Natural killer cell (primary cell): ENCODE measurements around the gene F2RL3. TPM values are rescaled to one million over a fixed set of nuclear protein-coding genes. Genes with fewer than 3 reads are reported as not detected.
A peak's percentile ranks its signal among the peaks of the same experiment; 100 is the strongest.

Source experiments
- ATAC-seq, 3 donors: fragments of 150-1000 bp in 2 of 3; fragments of 200-7000 bp in 1 of 3; cut with Tn5 transposase; 1 replicate in 1 of 3; 2 replicates in 2 of 3; pipeline ENCODE4 v1.10.0; 2021; ENCODE audit warnings: mild to moderate bottlenecking in 2 of 3, moderate library complexity in 2 of 3
- DNase-seq, 2 donors: peaks; one replicate each; pipeline versions ENCODE4 v3.0.0 to v3.0.0-alpha.2; 2013 to 2021; ENCODE audit warnings: mixed read lengths in 1 of 2
- H3K27ac ChIP-seq: one replicate; pipeline ENCODE4 v1.5.1; 2013; ENCODE audit warnings: mild to moderate bottlenecking, low read length
- H3K27me3 ChIP-seq: one replicate; pipeline ENCODE4 v1.6.1; 2013; ENCODE audit warnings: low read length; ENCODE audit not compliant: control insufficient read depth, insufficient read depth
- H3K36me3 ChIP-seq: one replicate; pipeline ENCODE4 v1.6.1; 2013; ENCODE audit warnings: low read length; ENCODE audit not compliant: control insufficient read depth, insufficient read depth
- H3K4me1 ChIP-seq: one replicate; pipeline ENCODE4 v1.6.1; 2013; ENCODE audit warnings: low read length; ENCODE audit not compliant: control insufficient read depth, insufficient read depth
- H3K4me3 ChIP-seq: one replicate; pipeline ENCODE4 v1.5.1; 2013; ENCODE audit warnings: low read length
- H3K9me3 ChIP-seq: one replicate; pipeline ENCODE4 v1.6.1; 2013; ENCODE audit warnings: low read length; ENCODE audit not compliant: control insufficient read depth, insufficient read depth
- H3K27ac Mint-ChIP-seq, 2 donors: one replicate each; pipeline ENCODE4 v1.8.0; 2022; ENCODE audit warnings: mild to moderate bottlenecking in 2 of 2, mixed read lengths in 2 of 2, moderate library complexity in 1 of 2
- H3K27me3 Mint-ChIP-seq, 2 donors: one replicate each; pipeline ENCODE4 v1.8.0; 2022; ENCODE audit warnings: low read depth in 2 of 2, mixed read lengths in 2 of 2
- H3K36me3 Mint-ChIP-seq: one replicate; pipeline ENCODE4 v1.8.0; 2022; ENCODE audit warnings: mixed read lengths
- H3K4me1 Mint-ChIP-seq, 2 donors: one replicate each; pipeline ENCODE4 v1.8.0; 2022; ENCODE audit warnings: mixed read lengths in 2 of 2
- H3K4me3 Mint-ChIP-seq: one replicate; pipeline ENCODE4 v1.8.0; 2022; ENCODE audit warnings: mild to moderate bottlenecking, moderate library complexity, mixed read lengths
- H3K9me3 Mint-ChIP-seq, 2 donors: one replicate each; pipeline ENCODE4 v1.8.0; 2022; ENCODE audit warnings: mixed read lengths in 2 of 2
- WGBS: methylation state at CpG from one replicate; pipeline ENCODE4 v1.1.7; 2013; ENCODE audit warnings: missing lambda C conversion rate; ENCODE audit not compliant: insufficient coverage; 5-methylcytosine and 5-hydroxymethylcytosine counted together
- intact Hi-C: fragments of 100-400 bp; cut with micrococcal nuclease; formaldehyde crosslinking; loops from one replicate; pipeline ENCODE4 v1.14.2; 2022
- total RNA-seq, 4 donors: library from RNA; stranded (reverse); fragments of 120-200 nt in 1 of 4; gene quantifications; one replicate each; pipeline versions ENCODE4 v1.2.3 to v1.2.4, GENCODE V29; 2013 to 2022
- TF ChIP-seq, protein P1 (sequence below): fragments of 200-600 bp; IDR thresholded peaks from one replicate; pipeline ENCODE4 v1.8.0; 2022; ENCODE audit warnings: antibody characterized with exemption

Gene F2RL3
- total RNA-seq, 3 donors from 2014 or later (not counting 1 experiment from before 2014, with no cell fraction given), result 0.24 to 0.39 (median 0.28) TPM

DNA sequence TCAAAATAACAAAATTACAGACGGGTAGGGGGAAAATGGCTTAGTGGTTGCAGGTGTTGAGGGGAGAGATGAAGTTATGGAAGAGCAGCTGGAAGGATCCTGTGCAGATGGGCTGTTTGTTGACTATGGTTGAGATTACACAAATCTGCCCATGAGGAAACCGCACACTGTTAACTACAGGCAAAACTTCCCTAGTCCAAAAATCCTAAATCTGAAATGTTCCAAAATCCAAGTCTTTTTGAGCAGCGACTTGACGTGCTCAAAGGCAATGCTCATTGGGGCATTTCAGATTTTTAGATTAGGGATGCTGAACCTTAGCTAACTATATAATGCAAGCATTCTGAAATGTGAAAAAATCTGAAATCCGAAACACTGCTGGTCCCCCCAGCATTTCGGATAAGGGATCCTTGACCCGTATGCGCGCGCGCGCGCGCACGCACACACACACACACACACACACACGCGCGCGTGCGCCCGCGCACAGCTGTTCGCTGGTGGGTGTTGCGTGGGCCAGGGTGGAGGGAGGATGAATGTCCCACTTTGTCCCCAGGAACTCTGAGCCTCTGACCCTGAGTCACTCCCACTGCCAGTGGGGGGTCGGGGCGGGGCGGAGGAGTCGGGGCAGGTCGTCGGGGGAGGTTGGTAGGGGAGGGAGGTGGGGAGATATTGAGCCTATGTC lies 6.8 kb downstream of the F2RL3 start:
- Mint-ChIP-seq H3K4me3 (peak overlapping the region; percentile 69), H3K27ac (peak overlapping the region; percentile 42 to 44), H3K27me3 (no peaks in the 10 kb centered on the region), H3K36me3 (no peaks in the 10 kb centered on the region), H3K4me1 (peaks cover 27 to 46% of the 10 kb centered on the region in 2 donors), H3K9me3 (no peaks in the 10 kb centered on the region)
- H3K4me1 ChIP-seq, result peaks cover 63% of the 10 kb centered on the region
- no peak overlapping the region for H3K4me3 ChIP-seq
- intact Hi-C loops, result no loop called here
- H3K27me3 ChIP-seq, result no peaks in the 10 kb centered on the region
- DNase-seq (no peak), ATAC-seq (peak in 1 of 3 donors; percentile 3)
- 74% methylated on average over 17 of the region's 30 CpGs for WGBS
- no peak overlapping the region for H3K27ac ChIP-seq
- no peaks in the 10 kb centered on the region for H3K36me3 ChIP-seq
- TF ChIP-seq, protein P1, sequence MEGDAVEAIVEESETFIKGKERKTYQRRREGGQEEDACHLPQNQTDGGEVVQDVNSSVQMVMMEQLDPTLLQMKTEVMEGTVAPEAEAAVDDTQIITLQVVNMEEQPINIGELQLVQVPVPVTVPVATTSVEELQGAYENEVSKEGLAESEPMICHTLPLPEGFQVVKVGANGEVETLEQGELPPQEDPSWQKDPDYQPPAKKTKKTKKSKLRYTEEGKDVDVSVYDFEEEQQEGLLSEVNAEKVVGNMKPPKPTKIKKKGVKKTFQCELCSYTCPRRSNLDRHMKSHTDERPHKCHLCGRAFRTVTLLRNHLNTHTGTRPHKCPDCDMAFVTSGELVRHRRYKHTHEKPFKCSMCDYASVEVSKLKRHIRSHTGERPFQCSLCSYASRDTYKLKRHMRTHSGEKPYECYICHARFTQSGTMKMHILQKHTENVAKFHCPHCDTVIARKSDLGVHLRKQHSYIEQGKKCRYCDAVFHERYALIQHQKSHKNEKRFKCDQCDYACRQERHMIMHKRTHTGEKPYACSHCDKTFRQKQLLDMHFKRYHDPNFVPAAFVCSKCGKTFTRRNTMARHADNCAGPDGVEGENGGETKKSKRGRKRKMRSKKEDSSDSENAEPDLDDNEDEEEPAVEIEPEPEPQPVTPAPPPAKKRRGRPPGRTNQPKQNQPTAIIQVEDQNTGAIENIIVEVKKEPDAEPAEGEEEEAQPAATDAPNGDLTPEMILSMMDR, result no peak
- H3K9me3 ChIP-seq, result no peaks in the 10 kb centered on the region

DNA sequence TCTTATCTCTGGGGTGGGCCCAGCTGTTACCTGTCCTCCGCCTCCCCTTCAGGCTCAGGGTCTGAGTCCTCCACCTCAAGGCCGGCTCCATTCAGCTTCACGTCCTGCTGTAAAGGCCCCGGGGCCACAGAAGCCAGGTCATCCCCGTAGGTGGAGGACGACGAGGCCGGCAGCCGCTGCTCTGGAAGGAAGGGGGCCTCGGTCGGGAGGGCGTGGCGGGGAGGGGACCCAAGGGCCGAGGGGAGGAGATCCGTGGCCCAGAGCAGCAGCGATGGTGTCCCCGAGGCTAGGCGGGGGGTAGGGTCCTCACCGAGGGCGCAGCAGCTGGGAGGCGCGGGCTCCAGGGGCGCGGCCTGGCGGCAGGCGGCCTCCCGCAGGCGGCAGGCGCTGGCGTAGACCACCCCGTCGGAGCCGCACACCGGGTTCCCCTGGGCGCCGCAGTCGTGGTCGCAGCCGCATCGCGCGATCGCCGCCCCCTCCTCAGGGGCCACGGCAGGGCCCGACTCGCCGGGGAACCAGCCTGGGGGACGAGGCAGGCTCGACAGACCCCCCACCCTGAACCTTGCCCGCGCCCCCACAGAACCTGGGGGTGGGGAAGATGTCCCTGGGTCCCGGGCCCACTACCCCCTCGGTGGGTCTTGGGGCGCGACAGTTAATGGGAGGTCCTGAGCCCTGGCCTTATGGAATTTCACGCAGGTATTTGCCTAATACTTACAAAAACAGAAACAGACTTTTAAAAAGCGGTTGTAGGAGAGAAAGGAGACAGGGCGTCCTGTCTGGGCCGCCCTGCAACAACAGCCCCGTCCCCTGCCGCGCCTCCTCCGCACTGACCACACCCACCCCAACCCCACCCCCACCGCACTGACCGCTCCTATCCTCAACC lies 7.6 kb downstream of the F2RL3 start:
- peak in 2 of 3 donors; percentile 1 to 18 for ATAC-seq
- 8% methylated on average over 60 of the region's 66 CpGs for WGBS
- no peaks in the 10 kb centered on the region for H3K36me3 ChIP-seq
- H3K4me3 ChIP-seq, result peak overlapping the region; percentile 51
- no peaks in the 10 kb centered on the region for H3K9me3 ChIP-seq
- H3K4me3 Mint-ChIP-seq, result peak overlapping the region; percentile 88
- H3K4me1 ChIP-seq, result peaks cover 63% of the 10 kb centered on the region
- no peaks in the 10 kb centered on the region for H3K9me3 Mint-ChIP-seq
- H3K36me3 Mint-ChIP-seq, result no peaks in the 10 kb centered on the region
- H3K4me1 Mint-ChIP-seq, result peaks cover 27 to 42% of the 10 kb centered on the region in 2 donors
- H3K27me3 Mint-ChIP-seq, result no peaks in the 10 kb centered on the region
- peak; percentile 23 to 47 for DNase-seq
- H3K27ac ChIP-seq, result peak overlapping the region; percentile 53
- H3K27ac Mint-ChIP-seq, result peak overlapping the region; percentile 78 to 84
- intact Hi-C loops, result no loop called here
- H3K27me3 ChIP-seq, result no peaks in the 10 kb centered on the region
- TF ChIP-seq, protein P1, result no peak

DNA sequence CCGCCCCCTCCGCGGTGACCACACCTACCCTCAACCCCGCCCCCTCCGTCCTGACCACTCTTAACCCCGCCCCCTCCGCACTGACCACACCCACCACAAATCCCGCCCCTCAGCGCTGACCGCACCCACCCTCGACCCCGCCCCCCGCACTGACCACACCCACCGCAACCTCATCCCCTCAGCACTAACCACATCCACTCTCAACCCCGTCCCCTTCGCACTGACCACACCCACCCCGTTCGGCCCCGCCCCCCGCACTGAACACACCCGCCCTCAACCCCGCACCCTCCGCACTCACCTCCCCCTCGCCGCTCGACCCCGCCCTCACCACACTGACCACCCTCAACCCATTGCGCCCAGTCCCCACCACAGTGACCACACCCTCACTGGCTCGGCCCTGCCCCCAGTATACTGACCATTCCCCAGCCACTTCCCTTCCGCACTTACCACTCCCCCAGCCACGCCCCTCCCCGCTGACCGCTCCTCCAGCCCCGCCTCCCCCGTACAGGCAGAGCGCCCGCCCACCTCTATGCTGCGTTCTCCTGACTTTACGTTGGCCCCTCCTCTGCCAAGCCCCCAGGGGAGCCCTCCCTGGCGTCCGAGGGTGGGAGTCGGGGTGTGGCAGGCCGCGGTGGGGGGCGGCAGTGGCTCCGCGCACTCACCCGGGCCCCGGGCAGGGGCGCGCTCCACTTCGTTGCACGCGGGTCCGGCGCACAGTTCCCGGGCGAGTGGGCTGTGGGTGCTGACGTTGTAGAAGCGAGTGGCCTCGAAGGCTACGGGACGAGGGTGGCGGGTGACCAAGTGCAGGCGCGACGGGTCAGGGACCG lies 8.4 kb downstream of the F2RL3 start:
- Mint-ChIP-seq H3K27ac (peak overlapping the region; percentile 78 to 84), H3K4me1 (peaks cover 27 to 40% of the 10 kb centered on the region in 2 donors), H3K4me3 (peak overlapping the region; percentile 88), H3K27me3 (no peaks in the 10 kb centered on the region), H3K9me3 (no peaks in the 10 kb centered on the region), H3K36me3 (no peaks in the 10 kb centered on the region)
- Histone ChIP-seq H3K36me3 (no peaks in the 10 kb centered on the region), H3K4me3 (peak overlapping the region; percentile 48), H3K27me3 (no peaks in the 10 kb centered on the region), H3K9me3 (no peaks in the 10 kb centered on the region), H3K4me1 (peaks cover 63% of the 10 kb centered on the region), H3K27ac (peak overlapping the region; percentile 38)
- WGBS, result 1% methylated on average over 58 of the region's 68 CpGs
- intact Hi-C loops, result no loop called here
- peak; percentile 63 to 84 (median 73) for ATAC-seq
- TF ChIP-seq, protein P1, result no peak
- peak; percentile 76 for DNase-seq
